GM19463 (cell line): ENCODE data around the gene CLCF1.
A peak's percentile ranks its signal among the peaks of the same experiment; 100 is the strongest.

Experiments used
- ATAC-seq: cut with Tn5 transposase; IDR thresholded peaks from one replicate; pipeline ENCODE4 v1.9.1; 2021; ENCODE audit warnings: mild to moderate bottlenecking, moderate library complexity; ENCODE audit not compliant: unreplicated experiment

The CLCF1 gene

DNA sequence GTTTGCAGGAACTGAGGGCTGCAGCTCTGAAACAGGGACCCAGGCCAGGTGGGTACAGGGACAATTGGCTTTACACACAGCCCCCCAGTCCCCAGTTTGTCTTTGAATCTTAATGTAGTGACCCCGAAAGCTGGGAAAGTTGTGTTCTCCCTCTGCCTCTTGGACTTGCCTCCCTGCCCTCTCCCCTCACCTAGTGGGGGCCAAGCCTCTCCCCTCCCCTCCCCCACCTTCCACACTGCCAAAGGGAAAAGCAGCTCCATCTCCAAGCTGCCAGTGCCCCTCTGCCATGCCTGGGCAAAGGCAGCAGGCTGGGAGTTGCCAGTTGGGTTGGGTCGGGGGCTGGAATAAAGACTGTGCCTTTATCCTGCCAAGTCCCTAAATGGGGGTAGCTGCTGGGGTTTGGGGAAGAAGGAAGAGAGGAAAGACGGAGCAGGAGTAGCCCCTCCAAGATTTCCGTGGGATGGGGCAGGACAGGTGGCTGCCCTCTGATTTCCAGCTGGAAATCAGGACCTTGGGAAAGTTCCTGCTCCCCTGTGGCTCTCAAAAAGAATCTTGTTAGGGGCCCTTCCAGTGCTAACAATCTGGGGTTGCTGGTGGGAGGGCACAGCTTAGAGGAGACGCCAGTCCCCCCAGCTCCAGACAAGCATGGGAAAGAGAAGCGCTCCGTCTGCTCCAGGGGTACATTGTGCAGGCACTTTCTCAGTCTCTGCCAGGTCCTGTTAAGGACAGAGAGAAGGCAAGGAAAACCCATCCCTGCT, 2.8 kb upstream of the CLCF1 start:
- no peak for ATAC-seq

DNA sequence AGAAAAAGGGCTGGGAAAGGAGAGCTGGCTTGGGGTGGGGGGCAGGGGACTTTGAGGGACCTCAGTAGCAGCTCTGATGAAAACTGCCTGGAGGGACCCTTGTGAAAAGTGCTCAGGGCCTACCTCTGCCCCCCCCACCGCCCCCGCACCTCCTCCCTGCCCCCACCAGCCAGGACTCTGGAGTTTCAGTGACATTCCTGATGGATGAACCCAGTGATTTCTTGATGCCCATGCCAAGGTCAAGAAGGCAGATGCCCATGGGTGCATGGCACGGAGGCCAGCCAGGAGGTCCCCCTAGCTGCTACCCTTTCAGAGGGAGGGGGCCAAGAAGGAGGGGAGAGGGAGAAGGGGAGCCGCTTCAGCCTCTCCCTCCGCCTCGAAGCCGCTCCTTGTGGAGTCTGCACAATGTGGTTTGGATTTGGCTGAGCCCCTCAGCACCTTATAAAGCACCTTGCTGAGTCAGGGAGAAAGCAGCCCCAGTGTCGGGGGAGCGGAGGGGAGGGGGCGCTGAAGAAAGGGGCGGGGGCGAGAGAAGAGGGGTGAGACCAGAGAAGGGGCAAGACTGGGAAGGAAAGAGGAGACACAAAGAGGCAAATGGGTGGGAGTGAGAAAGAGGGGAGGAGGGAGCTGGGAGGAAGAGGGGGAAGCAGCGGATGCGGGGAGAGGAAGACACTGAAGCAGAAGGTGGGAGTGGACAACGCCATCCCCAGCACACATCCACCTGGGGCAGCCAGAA, 2.1 kb upstream of the CLCF1 start:
- ATAC-seq = no peak

DNA sequence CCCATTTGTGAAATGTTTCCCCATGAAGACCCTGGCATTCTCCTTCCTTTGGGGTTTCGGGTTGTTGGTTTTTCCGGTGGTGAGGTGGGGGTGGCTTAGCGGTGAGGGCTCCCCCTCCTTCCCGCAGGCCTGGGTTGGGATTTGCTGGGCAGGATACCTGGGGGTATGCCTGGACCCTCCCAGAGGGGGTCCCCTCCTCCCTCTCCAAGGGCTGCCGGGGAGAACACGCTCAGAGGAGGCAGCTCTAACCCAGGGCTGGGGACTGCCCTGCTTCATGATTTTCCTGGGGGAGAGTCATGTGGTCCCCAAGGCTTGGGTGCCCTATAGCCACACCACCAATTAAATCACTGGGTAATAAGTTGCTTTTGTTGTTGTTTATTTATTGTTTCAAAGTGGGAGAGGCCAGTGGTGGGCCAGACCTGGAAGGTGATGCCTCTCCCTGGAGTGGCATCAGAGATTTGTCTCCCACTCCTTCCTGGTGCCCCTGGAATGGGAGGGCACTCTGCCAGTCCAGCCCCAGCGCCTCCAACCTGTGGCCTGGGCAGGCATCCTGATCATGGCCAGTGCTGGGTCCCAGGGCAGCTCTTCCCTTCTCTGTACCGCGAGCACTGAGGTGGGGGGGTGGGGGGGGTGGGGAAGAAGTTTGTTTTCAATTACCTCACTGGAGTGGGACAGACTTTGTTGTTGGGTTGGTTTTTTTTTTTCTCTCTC, 1.3 kb upstream of the CLCF1 start:
- no peak for ATAC-seq

DNA sequence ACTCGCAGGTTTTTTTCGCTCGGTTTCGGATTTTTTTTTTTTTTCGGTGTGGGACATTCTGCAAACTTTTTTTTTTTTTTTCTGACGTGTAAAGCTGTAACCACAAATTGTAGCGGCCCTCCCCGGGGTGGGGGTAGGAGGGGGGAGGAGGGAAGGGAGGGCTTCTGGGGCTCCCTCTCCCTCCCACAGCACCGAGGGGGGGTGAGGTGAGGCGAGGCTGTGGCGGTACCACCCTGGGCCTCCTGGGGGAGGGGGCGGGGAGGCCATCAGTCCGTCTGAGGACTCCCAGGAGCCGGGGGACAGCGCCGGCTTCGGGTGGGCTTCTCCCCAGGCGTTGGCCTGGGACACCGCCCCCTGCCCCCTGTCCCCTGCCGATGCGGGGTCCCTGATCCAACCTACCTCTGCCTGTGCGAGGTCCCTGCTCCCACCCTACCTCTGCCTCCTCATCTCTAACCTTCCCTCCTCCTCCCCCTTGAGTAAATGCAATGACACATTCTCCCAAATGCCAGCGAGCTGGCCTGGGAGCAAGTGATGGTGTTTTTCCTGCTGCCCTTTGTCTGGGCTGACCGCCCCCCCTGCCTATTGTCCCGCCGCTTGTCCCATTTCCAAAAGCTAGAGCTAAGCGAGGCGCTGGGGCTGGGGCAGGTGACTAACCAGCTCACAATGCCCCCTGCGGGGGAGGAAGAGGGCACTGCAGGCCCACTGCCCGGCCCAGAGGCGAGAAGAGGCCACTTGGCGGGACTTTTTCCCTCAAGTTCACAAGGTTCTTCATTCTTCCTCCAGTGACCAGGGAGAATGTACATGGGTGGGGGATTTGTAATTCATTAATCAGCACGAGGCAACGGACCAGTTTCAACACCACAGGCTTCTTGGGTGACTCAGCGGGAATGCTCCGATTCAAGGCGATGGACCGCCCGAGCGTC, 511 bp upstream of the CLCF1 start:
- ATAC-seq = peak; percentile 34

DNA sequence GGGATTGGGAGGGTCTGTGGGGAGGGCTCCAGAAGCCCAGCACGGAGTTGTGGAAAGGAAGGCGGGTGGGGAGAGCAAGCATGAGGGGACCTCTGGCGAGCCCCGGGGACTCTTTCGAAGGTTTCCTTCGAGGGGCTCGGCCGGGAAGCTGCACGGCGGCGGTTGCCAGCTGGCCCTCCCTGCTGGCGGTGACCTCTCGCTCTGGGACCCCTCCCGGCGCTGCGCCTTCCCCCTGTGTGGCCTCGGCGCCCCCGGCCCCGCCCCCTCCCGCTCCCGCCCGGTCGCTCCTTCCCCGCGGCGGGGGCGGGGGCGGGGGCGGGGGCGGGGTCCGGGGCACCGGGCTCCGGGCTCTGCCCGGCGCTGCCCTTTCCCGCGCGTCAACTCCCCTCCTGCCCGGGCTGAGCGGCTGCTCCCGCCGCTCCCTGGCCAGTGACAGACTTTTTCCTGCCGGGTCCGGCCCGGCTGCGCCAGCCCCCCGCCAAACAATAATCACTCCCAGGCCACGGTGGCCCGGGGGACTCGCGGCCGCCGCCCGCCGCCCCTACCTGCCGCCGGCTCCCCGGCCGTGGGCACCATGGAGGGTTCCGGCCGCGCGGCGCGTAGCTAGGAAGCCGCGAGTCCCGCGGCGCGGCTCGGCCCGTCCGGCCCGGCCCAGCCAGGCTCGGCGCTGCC, 941 bp downstream of the CLCF1 start:
- no peak for ATAC-seq

DNA sequence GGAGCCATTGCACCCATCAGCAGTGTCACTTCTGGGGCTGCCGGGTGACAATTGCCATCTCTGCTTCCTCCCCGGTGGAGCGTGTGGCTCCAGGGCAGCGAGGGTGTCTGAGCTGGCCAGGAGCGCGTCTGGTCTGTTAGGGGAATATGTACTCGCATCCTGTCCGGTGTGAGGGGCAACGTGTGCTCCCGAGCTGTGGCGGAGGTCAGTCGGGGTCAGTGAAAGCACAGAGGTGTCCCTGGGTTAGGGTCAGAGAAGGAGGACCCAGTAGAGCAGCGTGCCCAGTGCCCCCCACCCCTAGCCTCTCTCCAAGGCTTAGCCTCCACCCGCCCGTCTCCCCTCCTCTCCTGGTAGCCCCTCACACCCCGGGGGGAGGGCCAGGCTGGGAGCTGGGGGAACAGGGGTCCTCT, 1.5 kb downstream of the CLCF1 start:
- no peak for ATAC-seq

DNA sequence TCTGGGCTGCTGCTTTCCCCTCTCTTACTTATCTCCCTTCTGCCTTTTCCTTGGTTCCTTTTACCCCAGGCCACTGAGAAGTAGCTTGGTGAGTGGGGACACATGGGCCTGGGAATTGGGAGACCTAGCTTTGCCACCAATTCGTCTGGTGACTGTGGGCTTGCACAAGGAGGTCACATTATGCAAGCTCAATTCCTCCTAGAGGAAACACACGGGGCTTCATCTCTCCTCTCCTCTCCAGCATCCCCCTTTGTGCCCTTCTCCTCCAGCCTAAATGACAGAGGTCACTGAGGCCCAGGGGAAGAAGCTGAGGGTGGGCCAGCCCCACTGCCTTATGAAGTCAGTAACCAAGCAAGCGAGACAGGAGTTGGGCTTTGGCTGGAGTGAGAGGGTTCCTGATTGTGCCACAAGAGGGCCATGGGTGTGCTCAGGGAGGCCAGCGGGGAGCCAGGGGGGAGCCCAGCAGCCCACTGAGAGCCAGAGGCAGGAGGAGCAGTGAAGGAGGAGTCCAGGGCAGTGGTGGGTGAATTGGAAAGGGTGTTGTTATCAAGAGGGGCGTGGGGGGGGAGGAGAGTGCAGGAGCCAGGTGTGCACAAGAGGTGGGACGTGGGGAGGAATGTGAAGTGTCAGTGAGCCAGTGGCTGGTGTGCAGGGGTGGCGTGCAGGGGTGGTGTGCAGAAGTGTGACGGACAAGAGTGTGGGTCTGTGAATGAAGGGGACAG, 2.0 kb downstream of the CLCF1 start:
- no peak for ATAC-seq

DNA sequence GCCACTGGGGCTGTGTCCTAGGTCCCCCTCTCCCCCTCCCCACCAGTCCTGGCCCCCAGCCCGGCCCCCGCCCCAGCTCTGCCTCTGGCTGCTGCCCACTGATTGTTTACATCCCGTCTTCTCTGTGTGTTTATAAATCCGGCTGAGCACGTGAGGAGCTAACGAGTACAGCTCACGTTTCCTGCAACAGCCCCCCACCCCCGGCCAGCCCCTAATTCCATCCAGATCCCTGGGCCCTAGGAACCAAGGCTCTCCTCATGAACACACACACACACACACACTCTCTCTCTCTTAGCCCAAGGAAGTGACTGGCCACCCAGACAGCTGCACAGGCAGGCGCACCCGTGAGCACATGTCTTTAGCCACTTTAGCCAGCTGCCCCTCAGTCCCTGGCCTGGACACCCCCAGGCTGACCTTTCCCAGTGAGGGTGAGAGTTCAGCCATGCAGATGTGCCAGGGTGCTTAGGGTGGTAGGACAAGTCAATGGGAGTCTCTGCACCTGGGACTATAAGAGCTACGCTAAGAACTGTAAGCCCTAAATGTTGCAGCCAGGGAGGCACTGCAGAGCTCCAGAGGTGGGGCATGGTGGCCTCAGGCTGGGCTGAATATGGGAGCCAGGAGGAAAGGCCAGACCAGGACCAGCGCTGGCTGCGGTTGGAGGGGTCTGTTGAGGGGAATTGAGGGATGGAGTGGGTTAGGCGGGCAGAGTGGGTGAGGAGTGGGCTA, 2.9 kb downstream of the CLCF1 start:
- no peak for ATAC-seq

DNA sequence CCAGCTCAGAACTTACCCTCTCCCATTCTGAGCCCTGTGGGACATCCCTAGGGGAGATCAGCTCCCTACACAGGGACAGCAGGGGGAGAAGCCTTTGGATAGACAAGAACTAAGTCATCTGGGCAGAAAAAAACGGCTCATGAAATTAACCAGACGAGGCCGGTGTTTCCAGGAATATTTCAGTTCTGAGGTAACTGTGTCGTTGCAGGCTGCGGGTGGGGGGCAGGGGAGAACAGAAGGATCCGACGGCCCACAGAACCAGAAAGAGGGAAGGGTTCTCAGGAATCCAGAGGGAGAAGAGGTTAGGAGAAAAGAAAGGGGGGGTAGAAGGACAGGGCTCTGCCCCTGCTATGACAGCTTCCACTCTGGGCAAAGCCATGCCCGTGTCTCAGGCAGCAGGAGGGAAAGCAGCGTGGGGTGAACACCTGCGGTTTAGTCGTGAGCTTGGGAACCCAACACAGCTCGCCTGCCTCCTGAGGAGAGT, 3.6 kb downstream of the CLCF1 start:
- ATAC-seq = no peak

DNA sequence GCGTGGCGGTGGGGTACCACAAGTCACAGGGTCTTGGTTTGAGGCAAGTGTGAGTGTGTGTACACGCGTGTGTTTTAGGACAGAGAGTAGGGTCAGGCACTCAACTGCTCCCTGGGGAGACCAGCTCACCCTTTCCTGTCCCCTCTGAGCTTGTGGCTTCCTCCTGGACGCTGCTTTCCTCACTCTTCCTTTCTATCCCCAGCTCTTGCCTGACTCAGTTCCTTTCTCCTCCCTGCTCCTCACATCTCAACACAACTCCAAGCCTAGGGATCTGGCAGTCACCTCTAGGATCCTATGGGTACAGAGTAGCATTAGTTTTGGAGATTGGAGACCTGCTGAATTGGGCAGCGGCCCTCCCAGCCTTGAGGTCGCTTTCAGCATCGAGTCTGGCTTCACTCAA, 4.1 kb downstream of the CLCF1 start:
- no peak for ATAC-seq

DNA sequence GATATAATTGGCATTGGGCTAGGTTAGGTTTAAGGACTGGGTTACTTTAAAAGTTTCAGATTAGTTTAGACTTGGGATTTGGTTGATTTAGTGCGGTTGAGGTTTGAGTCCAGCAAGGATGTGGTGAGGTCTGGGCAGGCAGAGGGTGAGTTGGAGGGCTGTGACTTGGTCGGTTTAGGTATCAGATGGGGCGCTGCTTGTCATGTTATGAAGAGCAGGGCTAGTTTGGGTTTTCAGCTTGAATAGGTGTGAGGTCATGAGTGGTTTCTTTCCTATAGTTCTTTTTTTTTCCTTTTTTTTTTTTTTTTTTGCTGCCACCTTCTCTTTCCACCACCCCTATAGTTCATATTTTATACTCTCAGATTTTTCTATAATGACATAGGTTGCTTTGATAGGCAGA, 4.8 kb downstream of the CLCF1 start:
- ATAC-seq = no peak

DNA sequence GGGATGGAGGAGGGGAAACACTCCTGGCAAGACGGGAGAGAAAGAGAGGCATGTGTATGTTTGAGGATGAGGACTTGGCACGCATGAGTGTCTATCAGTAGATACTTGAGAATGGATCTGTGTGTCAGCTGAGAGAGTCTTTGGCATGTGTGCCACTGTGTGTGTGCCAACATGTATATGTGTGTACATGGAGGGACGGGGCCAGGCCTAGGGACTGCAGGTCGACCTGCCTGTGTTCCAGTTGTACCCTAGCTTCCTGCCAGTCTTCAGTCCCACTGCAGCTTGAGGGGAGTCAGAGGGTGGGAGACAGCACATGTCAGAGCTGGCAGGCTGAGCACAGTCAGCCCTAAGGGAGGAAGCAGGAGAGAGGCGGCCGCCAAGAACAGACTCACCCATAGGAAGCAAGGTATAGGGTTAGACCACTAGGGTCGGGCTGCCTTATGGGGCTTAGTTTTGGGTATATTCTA, 5.6 kb downstream of the CLCF1 start:
- no peak for ATAC-seq

DNA sequence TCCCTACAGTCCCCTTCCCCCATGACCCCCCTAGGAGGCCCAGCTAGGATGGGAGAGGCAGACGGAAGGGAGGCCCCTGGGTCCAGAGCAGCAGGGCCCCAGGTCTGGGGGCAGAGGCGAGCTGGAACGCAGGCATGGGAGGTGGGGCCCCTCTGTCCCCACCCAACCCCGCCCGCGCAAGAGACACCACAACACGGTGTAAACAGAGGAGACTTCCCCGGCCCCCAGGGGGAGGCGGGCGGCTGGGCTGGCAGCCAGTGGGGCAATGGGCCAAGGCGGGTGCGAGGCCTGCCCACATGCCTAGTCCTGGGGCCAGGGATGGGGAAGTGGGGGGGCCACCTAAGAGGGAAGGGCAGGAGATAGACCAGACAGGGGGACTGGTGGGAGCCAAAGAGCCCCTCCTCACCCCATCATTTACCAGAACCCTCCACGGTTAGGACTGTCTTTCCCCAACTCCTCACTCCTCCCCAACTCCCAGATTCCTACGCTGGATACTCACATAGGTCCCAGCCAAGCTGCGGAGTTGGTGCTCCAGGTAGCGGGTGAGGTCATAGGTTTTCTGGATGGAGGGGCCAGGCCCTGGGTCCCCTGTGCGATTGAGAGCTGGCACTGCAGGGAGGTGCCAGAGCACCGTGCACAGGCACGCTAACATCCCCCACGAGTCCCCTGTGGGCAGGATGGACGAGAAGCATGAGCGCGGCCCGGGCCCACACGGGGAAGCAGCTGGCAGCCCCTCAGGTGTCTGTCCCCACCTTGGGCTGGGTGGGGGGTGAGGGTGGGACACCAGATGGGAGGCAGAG, 6.2 kb downstream of the CLCF1 start:
- no peak for ATAC-seq

DNA sequence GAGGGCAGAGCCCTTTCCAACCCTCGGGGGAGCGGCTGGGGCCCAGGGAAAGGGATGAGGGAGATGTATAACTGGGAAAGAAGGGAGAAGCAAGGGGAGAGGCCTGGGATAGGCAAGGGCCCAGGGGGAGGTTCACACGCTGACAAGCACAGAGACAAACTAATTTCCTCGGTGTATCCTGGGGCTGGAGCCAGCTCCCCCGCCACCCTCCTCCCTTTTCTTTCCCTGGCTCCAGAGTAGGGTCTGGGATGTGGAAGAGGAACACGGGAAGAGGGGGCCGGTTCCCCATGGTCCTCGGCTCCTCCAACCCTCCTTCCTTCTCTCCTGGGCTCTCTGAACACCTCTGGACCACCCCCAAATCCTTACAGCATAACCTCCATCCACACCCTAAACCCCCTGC, 6.9 kb downstream of the CLCF1 start:
- ATAC-seq = no peak

DNA sequence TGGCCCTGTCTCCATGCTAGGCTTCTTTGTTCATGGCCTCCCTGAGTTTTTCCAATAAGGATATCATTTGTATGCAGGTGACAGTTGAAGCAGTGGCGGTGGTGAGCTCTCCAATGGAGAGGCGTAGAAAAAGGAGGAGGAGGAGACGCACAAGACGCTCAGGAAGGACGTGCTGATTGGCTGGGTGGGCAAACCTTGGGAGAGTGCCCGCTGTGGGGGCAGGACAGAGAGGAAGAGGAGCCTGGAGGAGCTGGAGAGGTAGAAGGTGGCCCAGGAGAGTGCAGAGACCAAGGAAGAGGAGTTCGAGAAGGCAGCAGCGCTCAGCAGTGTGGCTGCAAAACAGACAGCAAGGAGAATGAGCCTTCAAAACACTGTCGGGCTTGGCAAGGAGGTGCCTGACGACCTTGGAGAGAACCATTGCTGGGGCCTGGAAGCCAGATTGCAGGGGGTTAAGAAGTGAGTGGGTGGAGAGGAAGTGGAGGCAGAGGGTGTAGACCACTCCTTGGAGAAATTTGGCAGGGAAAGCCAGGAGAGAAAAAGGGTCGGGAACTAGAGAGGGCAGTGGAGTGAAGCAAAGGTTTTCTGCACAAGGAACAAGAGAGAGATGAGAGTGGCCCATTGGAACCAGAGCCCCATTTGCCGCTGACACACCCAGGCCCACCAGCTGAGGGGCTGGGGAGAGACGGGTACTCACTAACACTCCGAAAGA, 7.5 kb downstream of the CLCF1 start:
- ATAC-seq = no peak

DNA sequence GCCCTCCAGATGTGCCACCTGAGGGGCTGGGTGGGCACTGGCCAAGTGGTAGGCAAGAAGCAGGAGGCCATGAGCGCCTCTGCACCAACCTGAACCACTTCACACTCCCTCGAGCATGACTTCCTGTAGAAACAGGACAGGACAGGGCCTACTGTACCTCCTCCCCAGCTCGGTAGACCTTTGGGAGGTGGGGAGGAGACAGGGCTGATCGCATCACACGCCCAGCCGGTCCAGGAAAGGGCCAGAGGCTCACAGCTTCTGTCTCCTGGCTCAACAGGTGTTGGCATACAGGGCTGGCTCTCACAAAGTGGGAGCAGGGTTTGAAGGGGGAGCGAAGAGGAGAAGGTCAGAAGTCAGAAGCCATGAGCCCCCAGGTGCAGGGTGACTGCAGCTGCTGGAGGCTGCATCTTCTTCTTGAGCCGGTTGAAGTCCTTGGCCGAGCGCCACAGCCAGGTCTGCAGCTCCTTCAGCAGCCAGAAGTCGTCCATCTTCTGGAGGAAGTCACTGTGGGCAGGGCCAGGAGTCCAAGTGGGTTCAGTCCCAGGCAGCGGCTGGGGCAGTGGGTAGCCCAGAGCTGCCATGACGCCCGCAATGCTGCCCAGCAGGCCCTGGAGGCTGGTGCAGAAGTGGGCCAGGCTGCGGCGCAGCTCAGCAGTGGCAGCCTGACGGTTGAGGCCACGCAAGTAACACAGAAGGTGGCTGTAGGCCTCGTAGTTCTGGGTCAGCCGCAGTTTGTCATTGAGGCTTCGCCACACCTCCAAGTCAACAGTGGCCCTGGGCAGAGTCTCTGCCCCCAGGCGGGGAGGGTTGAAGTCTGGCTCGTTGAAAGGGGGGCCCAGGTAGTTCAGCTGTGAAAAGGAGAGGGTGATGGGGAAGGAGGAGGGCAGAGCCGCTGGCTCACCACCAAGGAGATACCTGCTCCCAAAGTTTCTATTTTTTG, 8.3 kb downstream of the CLCF1 start:
- no peak for ATAC-seq
